ENCODE measurements around the gene NTS. TPM values are rescaled to one million over a fixed set of nuclear protein-coding genes. Genes with fewer than 3 reads are reported as not detected.

NTS gene
- total and polyA plus RNA-seq, 2 of the 4 experiments (the other 2 are of a cell fraction): not detected

DNA sequence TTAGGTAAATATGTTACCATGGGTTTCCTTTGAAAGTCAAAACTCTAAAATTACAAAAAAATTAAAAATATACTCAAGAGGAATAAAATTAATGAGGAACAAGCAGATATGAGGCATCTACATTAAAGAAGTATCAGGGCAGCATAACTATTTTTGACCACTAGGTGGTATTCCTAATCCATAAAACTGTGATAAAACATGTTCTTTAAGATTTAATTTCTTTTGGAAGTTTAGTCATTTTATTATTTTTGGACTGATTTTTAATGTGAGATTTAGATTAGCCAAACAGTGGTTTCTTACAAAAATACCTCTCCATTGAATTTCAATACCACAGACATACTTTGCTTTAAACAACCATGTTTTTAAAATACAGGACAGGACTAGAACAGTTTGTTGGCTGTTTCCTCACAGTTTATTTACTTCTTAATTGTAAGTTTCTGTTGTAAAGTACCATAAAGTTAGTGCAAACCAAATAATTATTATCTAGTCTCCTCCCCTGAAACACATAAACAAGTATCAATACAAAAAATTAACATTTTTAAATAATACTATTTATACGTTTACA is 49.8 kb downstream of the NTS start:
- Histone ChIP-seq H2BK15ac (ENCODE audit: low read depth, low read length) (no peak overlapping the region), H3K9me1 (ENCODE audit: insufficient read depth, low read length) (no peaks in the 10 kb centered on the region), H3K27ac (ENCODE audit: insufficient read depth, low read length) (no peak overlapping the region), H3K14ac (replicated peaks; ENCODE audit: low read depth, low read length) (no peak overlapping the region), H2AK5ac (ENCODE audit: low read depth, low read length) (no peak overlapping the region), H4K20me1 (ENCODE audit: insufficient read depth, low read length) (no peaks in the 10 kb centered on the region), H3K36me3 (ENCODE audit: control insufficient read depth, insufficient read depth, low read length) (no peaks in the 10 kb centered on the region), H3K27me3 (ENCODE audit: control insufficient read depth, insufficient read depth, low read length) (no peaks in the 10 kb centered on the region), H2BK5ac (ENCODE audit: low read depth, low read length, poor library complexity, severe bottlenecking) (no peak overlapping the region), H3K4me2 (ENCODE audit: low read depth, low read length) (no peak overlapping the region), H4K91ac (ENCODE audit: insufficient read depth, low read depth, low read length) (no peak overlapping the region), H3K9ac (ENCODE audit: low read depth, low read length) (no peak overlapping the region), H3K23ac (ENCODE audit: low read depth, low read length) (no peak overlapping the region), H2BK20ac (ENCODE audit: low read depth, low read length) (no peak overlapping the region), H4K8ac (ENCODE audit: low read depth in 2 of 2, low read length in 2 of 2) (no peak overlapping the region), H3K4me3 (ENCODE audit: insufficient read depth, low read depth, low read length) (no peak overlapping the region), H3K79me1 (ENCODE audit: low read depth in 1 of 2, low read length in 2 of 2) (no peaks in the 10 kb centered on the region), H3K4ac (ENCODE audit: low read depth, low read length) (no peak overlapping the region), H3K9me3 (ENCODE audit: control insufficient read depth, insufficient read depth, low read length) (no peaks in the 10 kb centered on the region), H3K56ac (ENCODE audit: extremely low read depth, insufficient read depth, low read length) (no peak overlapping the region), H2BK120ac (ENCODE audit: low read depth, low read length) (no peak overlapping the region), H2AK9ac (replicated peaks; ENCODE audit: low read depth, low read length, poor library complexity) (no peak overlapping the region), H3K18ac (ENCODE audit: low read depth, low read length) (no peak overlapping the region), H3K4me1 (ENCODE audit: control insufficient read depth, insufficient read depth, low read length) (no peaks in the 10 kb centered on the region), H2AFZ (replicated peaks; ENCODE audit: low read length, poor library complexity) (no peak overlapping the region), H4K5ac (ENCODE audit: low read depth, low read length) (no peak overlapping the region)
- TF ChIP-seq, protein P1, sequence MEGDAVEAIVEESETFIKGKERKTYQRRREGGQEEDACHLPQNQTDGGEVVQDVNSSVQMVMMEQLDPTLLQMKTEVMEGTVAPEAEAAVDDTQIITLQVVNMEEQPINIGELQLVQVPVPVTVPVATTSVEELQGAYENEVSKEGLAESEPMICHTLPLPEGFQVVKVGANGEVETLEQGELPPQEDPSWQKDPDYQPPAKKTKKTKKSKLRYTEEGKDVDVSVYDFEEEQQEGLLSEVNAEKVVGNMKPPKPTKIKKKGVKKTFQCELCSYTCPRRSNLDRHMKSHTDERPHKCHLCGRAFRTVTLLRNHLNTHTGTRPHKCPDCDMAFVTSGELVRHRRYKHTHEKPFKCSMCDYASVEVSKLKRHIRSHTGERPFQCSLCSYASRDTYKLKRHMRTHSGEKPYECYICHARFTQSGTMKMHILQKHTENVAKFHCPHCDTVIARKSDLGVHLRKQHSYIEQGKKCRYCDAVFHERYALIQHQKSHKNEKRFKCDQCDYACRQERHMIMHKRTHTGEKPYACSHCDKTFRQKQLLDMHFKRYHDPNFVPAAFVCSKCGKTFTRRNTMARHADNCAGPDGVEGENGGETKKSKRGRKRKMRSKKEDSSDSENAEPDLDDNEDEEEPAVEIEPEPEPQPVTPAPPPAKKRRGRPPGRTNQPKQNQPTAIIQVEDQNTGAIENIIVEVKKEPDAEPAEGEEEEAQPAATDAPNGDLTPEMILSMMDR (conservative IDR thresholded peaks at IDR 0.05; ENCODE audit: low read depth, low read length): peak; percentile 62
- no peak for TF ChIP-seq MAZ (IDR thresholded peaks at IDR 0.05; ENCODE audit: borderline replicate concordance, low read depth, low read length)
- TF ChIP-seq RCOR1 (IDR thresholded peaks at IDR 0.05; ENCODE audit: insufficient replicate concordance, low read length): no peak
- no peak for TF ChIP-seq BHLHE40 (IDR thresholded peaks at IDR 0.05; ENCODE audit: low read depth, low read length)
- TF ChIP-seq SMC3 (IDR thresholded peaks at IDR 0.05; ENCODE audit: low read depth, low read length): peak; percentile 54
- peak; percentile 54 for TF ChIP-seq RAD21 (IDR thresholded peaks at IDR 0.05; ENCODE audit: low read length)
- intact Hi-C loops (cut with micrococcal nuclease): loop anchor here (1.0 to 5.0 kb wide), 3 partner anchors 27 to 1923 kb away; no protein-coding TSS in a partner anchor
- BruUV-seq (replicated peaks): no TSS peak
- in situ Hi-C loops (cut with MboI; ENCODE audit: low sequenced_read_pairs): no loop called here
- ChIA-PET POLR2A (ENCODE audit: unreplicated experiment) (no interaction called here), CTCF (no interaction called here)
- dilution Hi-C loops (cut with HindIII; ENCODE audit: low sequenced_read_pairs, unreplicated experiment): no loop called here
- ATAC-seq (ENCODE audit: low read depth): peak; percentile 46; the same call in 1 of the 2 replicates
- WGBS, 2 experiments (ENCODE audit: extremely low coverage in 2 of 2, insufficient read length in 1 of 2): 100% methylated on average over 1 of the region's 1 CpG; no CpG with 5 or more reads in 1 of the 2 experiments
- peak; percentile 49 for DNase-seq

Data from IMR-90 (cell line).